ENCODE measurements around the gene LMO1. TPM values are rescaled to one million over a fixed set of nuclear protein-coding genes. Genes with fewer than 3 reads are reported as not detected.

Gene LMO1
- total and polyA plus RNA-seq, 8 donors: 0.65 TPM; not detected in 7

DNA sequence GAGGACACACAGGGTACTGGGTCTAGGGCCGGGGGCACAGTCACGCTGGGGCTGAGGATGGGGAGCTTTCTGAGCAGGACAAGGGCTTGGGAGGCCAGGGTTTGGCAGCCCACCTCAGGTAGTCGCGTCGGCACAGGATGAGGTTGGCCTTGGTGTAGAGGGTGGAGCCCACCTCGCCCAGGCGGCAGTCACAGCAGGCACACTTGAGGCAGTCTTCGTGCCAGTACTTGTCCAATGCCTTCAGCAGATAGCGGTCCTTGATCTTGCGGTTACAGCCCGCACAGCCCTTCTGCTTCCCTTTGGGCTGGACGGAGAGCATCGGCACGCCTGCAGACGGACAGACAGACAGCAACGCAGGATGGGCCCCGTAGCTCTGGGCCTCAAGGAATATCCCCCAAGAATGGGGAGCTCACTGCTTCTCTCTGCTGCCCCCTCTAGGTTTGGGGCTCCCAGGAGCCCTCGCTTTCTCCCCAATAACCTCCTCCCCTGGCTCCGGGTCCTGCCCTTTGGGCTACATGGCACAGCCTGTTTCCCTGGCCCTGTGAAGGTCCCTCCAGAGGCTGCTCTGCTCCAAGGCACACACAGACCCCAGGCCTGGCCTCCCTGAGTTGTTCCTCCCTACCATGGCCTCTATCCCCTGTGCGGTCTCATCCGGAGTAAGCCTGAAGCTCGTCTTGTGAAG lies 33.4 kb downstream of the LMO1 start:
- H3K4me1 ChIP-seq: peaks cover 0 to 19% (median 11%) of the 10 kb centered on the region in 4 donors
- WGBS, 5 donors: 84 to 94% (median 94%) methylated on average over 20 to 22 of the region's 22 CpGs
- no peak for DNase-seq
- H3K9me3 ChIP-seq: no peaks in the 10 kb centered on the region
- intact Hi-C loops (cut with DNase I; ENCODE audit: low total_unique reads): no loop called here
- no peaks in the 10 kb centered on the region for H3K36me3 ChIP-seq
- H3K27me3 ChIP-seq: no peaks in the 10 kb centered on the region
- TF ChIP-seq POLR2A (IDR thresholded peaks at IDR 0.05) (no peak), POLR2AphosphoS5 (IDR thresholded peaks at IDR 0.05) (no peak), EP300 (IDR thresholded peaks at IDR 0.05) (no peak)
- TF ChIP-seq, protein P1, sequence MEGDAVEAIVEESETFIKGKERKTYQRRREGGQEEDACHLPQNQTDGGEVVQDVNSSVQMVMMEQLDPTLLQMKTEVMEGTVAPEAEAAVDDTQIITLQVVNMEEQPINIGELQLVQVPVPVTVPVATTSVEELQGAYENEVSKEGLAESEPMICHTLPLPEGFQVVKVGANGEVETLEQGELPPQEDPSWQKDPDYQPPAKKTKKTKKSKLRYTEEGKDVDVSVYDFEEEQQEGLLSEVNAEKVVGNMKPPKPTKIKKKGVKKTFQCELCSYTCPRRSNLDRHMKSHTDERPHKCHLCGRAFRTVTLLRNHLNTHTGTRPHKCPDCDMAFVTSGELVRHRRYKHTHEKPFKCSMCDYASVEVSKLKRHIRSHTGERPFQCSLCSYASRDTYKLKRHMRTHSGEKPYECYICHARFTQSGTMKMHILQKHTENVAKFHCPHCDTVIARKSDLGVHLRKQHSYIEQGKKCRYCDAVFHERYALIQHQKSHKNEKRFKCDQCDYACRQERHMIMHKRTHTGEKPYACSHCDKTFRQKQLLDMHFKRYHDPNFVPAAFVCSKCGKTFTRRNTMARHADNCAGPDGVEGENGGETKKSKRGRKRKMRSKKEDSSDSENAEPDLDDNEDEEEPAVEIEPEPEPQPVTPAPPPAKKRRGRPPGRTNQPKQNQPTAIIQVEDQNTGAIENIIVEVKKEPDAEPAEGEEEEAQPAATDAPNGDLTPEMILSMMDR (IDR thresholded peaks at IDR 0.05): no peak
- no peak overlapping the region for H3K27ac ChIP-seq
- H3K4me3 ChIP-seq: no peak overlapping the region

DNA sequence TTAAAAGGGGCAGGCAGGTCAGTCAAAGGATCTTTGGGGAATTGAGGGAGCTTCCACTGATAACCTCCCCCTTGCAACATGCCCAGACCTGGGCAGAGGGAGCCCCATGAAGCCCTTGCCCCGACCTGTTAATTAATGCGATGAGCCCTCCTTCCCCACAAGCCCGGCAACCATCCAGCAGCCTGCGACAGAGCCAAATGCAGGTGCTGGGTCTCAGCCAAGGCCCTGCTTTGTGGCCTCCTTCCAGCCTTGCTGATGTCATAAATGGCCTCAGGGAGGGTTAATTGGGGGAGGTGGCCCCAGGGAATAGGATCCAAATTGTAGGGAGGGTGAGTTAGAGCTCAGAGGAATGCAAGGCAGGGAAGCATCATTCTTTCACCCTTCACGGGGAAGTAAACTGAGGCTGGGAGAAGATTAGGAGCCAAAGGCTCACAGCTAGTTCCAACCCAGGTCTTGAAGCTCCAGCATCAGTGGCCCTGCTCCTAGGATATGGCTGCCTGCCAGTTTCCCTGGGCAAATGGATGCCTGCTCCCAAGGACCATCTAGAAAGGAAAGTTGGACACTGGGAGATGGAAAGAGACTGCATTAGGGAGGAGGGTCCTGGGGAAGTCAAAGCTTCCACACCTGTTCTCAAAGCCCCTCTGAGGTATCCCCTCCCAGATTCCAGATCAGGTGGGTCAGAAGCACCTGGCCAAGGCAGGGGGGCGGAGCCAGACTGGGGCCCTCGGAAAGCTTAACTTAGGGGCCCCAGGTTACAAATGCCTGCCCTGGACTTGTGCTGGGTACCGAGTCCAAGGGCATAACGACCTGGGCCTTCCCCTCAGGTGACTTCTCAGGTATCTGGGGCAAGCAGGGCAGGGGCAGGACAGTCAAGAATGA lies 34.1 kb downstream of the LMO1 start:
- DNase-seq: peak; percentile 66 to 73
- intact Hi-C loops (cut with DNase I; ENCODE audit: low total_unique reads): no loop called here
- Histone ChIP-seq H3K27ac (peak overlapping the region in 1 of 5 donors; percentile 35), H3K4me1 (peaks cover 0 to 19% (median 11%) of the 10 kb centered on the region in 4 donors), H3K36me3 (no peaks in the 10 kb centered on the region), H3K27me3 (no peaks in the 10 kb centered on the region), H3K4me3 (no peak overlapping the region), H3K9me3 (no peaks in the 10 kb centered on the region)
- WGBS, 5 donors: 43 to 63% (median 45%) methylated on average over 9 of the region's 9 CpGs
- TF ChIP-seq POLR2AphosphoS5 (IDR thresholded peaks at IDR 0.05): no peak
- no peak for TF ChIP-seq POLR2A (IDR thresholded peaks at IDR 0.05)
- TF ChIP-seq, protein P1 (IDR thresholded peaks at IDR 0.05): no peak
- TF ChIP-seq EP300 (IDR thresholded peaks at IDR 0.05): no peak

DNA sequence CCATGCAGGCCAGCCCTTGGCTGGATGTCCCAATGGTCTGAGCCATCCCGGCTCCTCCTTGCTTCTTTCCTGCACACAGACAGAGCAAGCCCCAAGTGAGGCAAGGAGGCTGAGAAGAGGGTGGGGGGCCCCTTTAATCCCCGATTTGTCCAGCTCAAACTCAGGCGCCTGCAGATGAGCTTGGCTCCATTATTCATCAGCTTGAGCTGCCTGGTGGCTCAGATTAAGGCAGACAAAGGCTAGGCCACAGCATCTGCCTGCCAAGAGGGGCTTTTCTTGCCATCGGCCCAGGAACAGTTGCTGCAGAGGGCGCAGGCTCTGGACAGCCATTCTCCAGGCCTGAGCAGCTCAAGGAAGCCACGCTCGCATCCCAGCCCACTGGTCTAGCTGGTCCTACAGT lies 35.4 kb downstream of the LMO1 start:
- Histone ChIP-seq H3K9me3 (no peaks in the 10 kb centered on the region), H3K27ac (no peak overlapping the region), H3K4me1 (peaks cover 0 to 19% (median 11%) of the 10 kb centered on the region in 4 donors), H3K36me3 (no peaks in the 10 kb centered on the region), H3K27me3 (no peaks in the 10 kb centered on the region), H3K4me3 (no peak overlapping the region)
- no peak for DNase-seq
- 73 to 89% (median 86%) methylated on average over 4 to 7 of the region's 7 CpGs for WGBS, 5 donors
- no peak for TF ChIP-seq EP300 (IDR thresholded peaks at IDR 0.05)
- no peak for TF ChIP-seq POLR2A (IDR thresholded peaks at IDR 0.05)
- TF ChIP-seq, protein P1 (IDR thresholded peaks at IDR 0.05): no peak
- no peak for TF ChIP-seq POLR2AphosphoS5 (IDR thresholded peaks at IDR 0.05)
- intact Hi-C loops (cut with DNase I; ENCODE audit: low total_unique reads): no loop called here
